ENCODE data around the gene SLC13A5.

DNA sequence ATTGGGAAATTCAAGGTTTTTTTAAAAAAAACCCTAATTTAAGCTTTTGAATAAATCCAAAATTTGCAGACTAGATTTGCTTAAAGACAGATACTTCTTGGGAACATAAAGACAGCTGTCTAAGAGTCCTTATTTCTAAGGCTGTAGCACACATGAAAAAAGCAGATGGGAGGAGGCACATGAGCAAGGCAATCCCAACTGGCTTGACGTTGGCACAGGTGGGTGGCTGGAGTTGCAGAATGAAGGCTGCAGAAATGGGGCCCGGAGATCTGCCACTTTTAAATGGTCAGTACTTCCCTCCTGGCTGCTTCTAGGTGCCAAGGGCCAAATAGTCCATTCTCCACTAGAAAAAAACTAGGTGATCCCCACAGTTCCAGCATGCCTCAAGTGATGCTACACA lies 77.1 kb downstream of the SLC13A5 start:
- TF ChIP-seq, protein P1, sequence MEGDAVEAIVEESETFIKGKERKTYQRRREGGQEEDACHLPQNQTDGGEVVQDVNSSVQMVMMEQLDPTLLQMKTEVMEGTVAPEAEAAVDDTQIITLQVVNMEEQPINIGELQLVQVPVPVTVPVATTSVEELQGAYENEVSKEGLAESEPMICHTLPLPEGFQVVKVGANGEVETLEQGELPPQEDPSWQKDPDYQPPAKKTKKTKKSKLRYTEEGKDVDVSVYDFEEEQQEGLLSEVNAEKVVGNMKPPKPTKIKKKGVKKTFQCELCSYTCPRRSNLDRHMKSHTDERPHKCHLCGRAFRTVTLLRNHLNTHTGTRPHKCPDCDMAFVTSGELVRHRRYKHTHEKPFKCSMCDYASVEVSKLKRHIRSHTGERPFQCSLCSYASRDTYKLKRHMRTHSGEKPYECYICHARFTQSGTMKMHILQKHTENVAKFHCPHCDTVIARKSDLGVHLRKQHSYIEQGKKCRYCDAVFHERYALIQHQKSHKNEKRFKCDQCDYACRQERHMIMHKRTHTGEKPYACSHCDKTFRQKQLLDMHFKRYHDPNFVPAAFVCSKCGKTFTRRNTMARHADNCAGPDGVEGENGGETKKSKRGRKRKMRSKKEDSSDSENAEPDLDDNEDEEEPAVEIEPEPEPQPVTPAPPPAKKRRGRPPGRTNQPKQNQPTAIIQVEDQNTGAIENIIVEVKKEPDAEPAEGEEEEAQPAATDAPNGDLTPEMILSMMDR (IDR thresholded peaks at IDR 0.05), result no peak
- TF ChIP-seq POLR2AphosphoS5 (IDR thresholded peaks at IDR 0.05) (no peak), POLR2A (IDR thresholded peaks at IDR 0.05) (no peak)
